HG02798 (cell line): ENCODE measurements around the gene DHDH.
"Not testable (repeated sequence)": the region's sequence is repeated elsewhere in the genome, so short reads cannot be mapped to it uniquely, and the experiment has no call there.

ENCODE experiments used
- ATAC-seq: cut with Tn5 transposase; IDR thresholded peaks from one replicate; pipeline ENCODE4 v1.9.1; 2021; ENCODE audit warnings: mild to moderate bottlenecking; ENCODE audit not compliant: unreplicated experiment, poor library complexity

The DHDH gene

GRCh38 chr19:48933382-48933932, at the start of gene DHDH:
TSS of gene DHDH (plus strand) at chr19:48933699. CDS start at chr19:48933722, 23 bp downstream.
- peak; percentile 66 for ATAC-seq

GRCh38 chr19:48883726-48884125, 49.8 kb upstream of the DHDH start:
- no peak for ATAC-seq

GRCh38 chr19:48887861-48888612, 45.5 kb upstream of the DHDH start:
- no peak for ATAC-seq

- not testable (repeated sequence) for ATAC-seq
Observed at GRCh38 chr19:48889496-48889895, 44.0 kb upstream of the DHDH start.

GRCh38 chr19:48890551-48890950, 42.9 kb upstream of the DHDH start:
- ATAC-seq, result no peak

- no peak for ATAC-seq
Observed at GRCh38 chr19:48895226-48895625, 38.3 kb upstream of the DHDH start.

- ATAC-seq, result no peak
Observed at GRCh38 chr19:48896191-48896720, 37.2 kb upstream of the DHDH start.

GRCh38 chr19:48897181-48897580, 36.3 kb upstream of the DHDH start:
- no peak for ATAC-seq

- not testable (repeated sequence) for ATAC-seq
Observed at GRCh38 chr19:48899386-48899749, 34.1 kb upstream of the DHDH start.

GRCh38 chr19:48899781-48900476, 33.6 kb upstream of the DHDH start, which contains the start of gene NUCB1:
TSS of gene NUCB1 (plus strand) at chr19:48900312. CDS start at chr19:48900797, 485 bp downstream.
- ATAC-seq, result peak; percentile 96

- ATAC-seq, result no peak
Observed at GRCh38 chr19:48900477-48901406, 32.8 kb upstream of the DHDH start.

- ATAC-seq, result not testable (repeated sequence)
Observed at GRCh38 chr19:48902291-48902690, 31.2 kb upstream of the DHDH start.

- not testable (repeated sequence) for ATAC-seq
Observed at GRCh38 chr19:48903788-48904187, 29.7 kb upstream of the DHDH start.

- no peak for ATAC-seq
Observed at GRCh38 chr19:48905664-48906063, 27.8 kb upstream of the DHDH start.

GRCh38 chr19:48906324-48906723, 27.2 kb upstream of the DHDH start:
- no peak for ATAC-seq

- no peak for ATAC-seq
Observed at GRCh38 chr19:48907671-48908070, 25.8 kb upstream of the DHDH start.

GRCh38 chr19:48909424-48910077, 23.9 kb upstream of the DHDH start:
- ATAC-seq, result not testable (repeated sequence)

- ATAC-seq, result no peak
Observed at GRCh38 chr19:48910803-48911202, 22.7 kb upstream of the DHDH start.

- ATAC-seq, result no peak
Observed at GRCh38 chr19:48913114-48913889, 20.2 kb upstream of the DHDH start.
